Suppressor macrophage treated with lipopolysaccharide for 1 hour (primary cell): ENCODE measurements around the gene PPIL4.

Experiments
- DNase-seq, 3 donors: peaks; one replicate each; pipeline ENCODE4 v3.0.0-alpha.2; 2020 to 2022

PPIL4 gene

GRCh38 chr6:149545754-149546471 lies at the start of gene PPIL4:
Gene PPIL4, minus strand, starts transcription at chr6:149546043. Its CDS starts 38 bp downstream, at chr6:149546005.
- peak; percentile 98 to 99 (median 99) for DNase-seq

- DNase-seq = no peak
These were observed 47.6 kb upstream of the PPIL4 start for GRCh38 chr6:149593408-149593807.

- DNase-seq = no peak
These were observed 47.1 kb upstream of the PPIL4 start for GRCh38 chr6:149592983-149593382.

GRCh38 chr6:149586149-149586548 lies 40.3 kb upstream of the PPIL4 start:
- DNase-seq = no peak

- no peak for DNase-seq
These were observed 35.5 kb upstream of the PPIL4 start for GRCh38 chr6:149581349-149581748.

GRCh38 chr6:149580880-149581279 lies 35.0 kb upstream of the PPIL4 start:
- no peak for DNase-seq

- peak; percentile 14 to 60 (median 51) for DNase-seq
These were observed 22.2 kb upstream of the PPIL4 start for GRCh38 chr6:149567945-149568585.

GRCh38 chr6:149567194-149567586 lies 21.3 kb upstream of the PPIL4 start:
- DNase-seq = no peak

GRCh38 chr6:149566410-149567193 lies 20.8 kb upstream of the PPIL4 start:
- peak; percentile 44 to 67 (median 50) for DNase-seq

- DNase-seq = peak; percentile 98 to 99 (median 99)
These were observed 19.9 kb upstream of the PPIL4 start, which contains the start of gene GINM1 for GRCh38 chr6:149565527-149566409. Gene GINM1, plus strand, starts transcription at chr6:149566375. Its CDS starts 40 bp downstream, at chr6:149566415.

GRCh38 chr6:149563928-149564325 lies 18.1 kb upstream of the PPIL4 start:
- peak in 1 of 3 donors; percentile 36 for DNase-seq

GRCh38 chr6:149563203-149563927 lies 17.5 kb upstream of the PPIL4 start:
- peak; percentile 42 to 75 (median 63) for DNase-seq

GRCh38 chr6:149560736-149561135 lies 14.9 kb upstream of the PPIL4 start:
- peak; percentile 28 to 48 (median 37) for DNase-seq

GRCh38 chr6:149559389-149559788 lies 13.5 kb upstream of the PPIL4 start:
- no peak for DNase-seq

GRCh38 chr6:149558029-149558428 lies 12.2 kb upstream of the PPIL4 start:
- no peak for DNase-seq

- no peak for DNase-seq
These were observed 6.1 kb upstream of the PPIL4 start for GRCh38 chr6:149551920-149552319.

- DNase-seq = peak; percentile 69 to 74 (median 73)
These were observed 537 bp downstream of the PPIL4 start for GRCh38 chr6:149545258-149545753.

GRCh38 chr6:149544646-149545257 lies 1.1 kb downstream of the PPIL4 start:
- no peak for DNase-seq

GRCh38 chr6:149541139-149541538 lies 4.7 kb downstream of the PPIL4 start:
- DNase-seq = no peak

GRCh38 chr6:149534742-149535141 lies 11.1 kb downstream of the PPIL4 start:
- no peak for DNase-seq

- DNase-seq = no peak
These were observed 16.2 kb downstream of the PPIL4 start for GRCh38 chr6:149529650-149530049.
